H7 (cell line): ENCODE measurements around the gene NME1. TPM values are rescaled to one million over a fixed set of nuclear protein-coding genes. Genes with fewer than 3 reads are reported as not detected.
A peak's percentile ranks its signal among the peaks of the same experiment; 100 is the strongest.
"Not testable (repeated sequence)": the region's sequence is repeated elsewhere in the genome, so short reads cannot be mapped to it uniquely, and the experiment has no call there.

Experiments used
- DNase-seq: peaks from one replicate; pipeline ENCODE4 v3.0.0; 2012
- H3K27me3 ChIP-seq: 2 replicates; pipeline ENCODE4 v1.6.0; 2011; ENCODE audit warnings: mild to moderate bottlenecking, low read length; ENCODE audit not compliant: control insufficient read depth, insufficient read depth
- H3K36me3 ChIP-seq: replicated peaks from 2 replicates; pipeline ENCODE4 v1.5.1; 2011; ENCODE audit warnings: low read length; ENCODE audit not compliant: control insufficient read depth, insufficient read depth
- H3K4me3 ChIP-seq: 2 replicates; pipeline ENCODE4 v1.5.1; 2011; ENCODE audit warnings: low read depth, mild to moderate bottlenecking, control low read depth, low read length, moderate library complexity; ENCODE audit not compliant: insufficient read depth
- total RNA-seq: library from RNA; depleted of rRNA; stranded (reverse); fragments of >200 nt; shearing (Covaris generic); gene quantifications from 2 replicates; pipeline ENCODE4 v1.2.3, GENCODE V29; 2014

The NME1 gene
- total RNA-seq, 1 experiment from 2014 or later: 211 TPM

DNA sequence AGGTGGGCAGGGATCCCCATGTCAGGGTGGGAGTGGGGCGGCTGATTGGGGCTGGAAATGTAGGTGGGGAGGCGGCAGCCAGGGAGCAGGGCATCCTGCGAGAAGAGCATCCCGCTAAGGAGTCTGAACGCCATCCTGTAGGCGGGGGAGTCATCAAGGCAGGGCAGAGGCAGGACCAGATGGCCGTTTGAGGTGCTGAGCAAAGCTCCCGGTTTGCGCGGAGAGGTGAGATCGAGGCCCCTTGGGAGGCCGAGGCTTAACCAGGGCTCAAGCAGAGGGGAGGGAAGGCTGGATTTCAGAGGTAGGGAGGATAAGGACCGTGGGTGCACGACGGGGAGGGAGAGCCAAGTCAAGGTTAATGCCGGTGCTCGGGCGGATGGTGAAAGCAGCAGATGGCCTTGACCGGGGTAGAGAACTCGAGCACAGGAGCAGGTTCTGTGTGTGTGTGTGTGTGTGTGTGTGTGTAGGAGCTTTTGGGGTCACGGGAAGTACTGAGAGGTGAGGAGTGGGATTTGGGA, 12.4 kb downstream of the NME1 start:
- H3K27me3 ChIP-seq: no peaks in the 10 kb centered on the region
- peak overlapping the region; percentile 97 for H3K4me3 ChIP-seq
- H3K36me3 ChIP-seq: peaks cover 26% of the 10 kb centered on the region
- DNase-seq: peak; percentile 74

DNA sequence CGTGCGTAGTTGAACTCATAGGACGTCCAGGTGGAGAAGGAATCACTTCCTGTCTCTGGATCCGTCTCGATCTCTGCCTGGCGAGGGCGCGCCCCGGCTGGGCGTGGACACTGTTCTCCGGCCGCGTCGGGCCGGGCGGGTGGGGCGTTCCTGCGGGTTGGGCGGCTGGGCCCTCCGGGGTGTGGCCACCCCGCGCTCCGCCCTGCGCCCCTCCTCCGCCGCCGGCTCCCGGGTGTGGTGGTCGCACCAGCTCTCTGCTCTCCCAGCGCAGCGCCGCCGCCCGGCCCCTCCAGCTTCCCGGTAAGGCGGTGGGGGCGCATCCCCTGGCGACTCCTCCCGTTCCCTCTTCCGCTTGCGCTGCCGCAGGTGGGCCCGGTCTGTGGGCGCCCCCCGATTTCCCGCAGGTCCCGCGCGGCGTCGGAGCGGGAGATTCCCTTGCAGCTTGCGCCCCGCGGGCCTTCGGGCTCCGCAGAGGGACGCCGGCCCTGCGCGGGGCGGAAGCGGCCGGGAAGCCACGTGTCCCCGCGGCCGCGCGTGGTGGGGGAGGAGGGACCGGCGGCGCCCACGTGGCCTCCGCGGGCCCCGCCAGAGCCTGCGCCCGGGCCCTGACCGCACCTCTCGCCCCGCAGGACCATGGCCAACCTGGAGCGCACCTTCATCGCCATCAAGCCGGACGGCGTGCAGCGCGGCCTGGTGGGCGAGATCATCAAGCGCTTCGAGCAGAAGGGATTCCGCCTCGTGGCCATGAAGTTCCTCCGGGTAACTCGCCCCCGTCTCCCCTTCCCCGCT, 13.0 kb downstream of the NME1 start, which contains the start of gene NME2:
Gene NME2 (plus strand): TSS at position 214 of the 789 bp plus-strand sequence. CDS start 420 bp downstream, at position 634.
- peak within 1 kb of the TSS; percentile 97 for H3K4me3 ChIP-seq
- no peaks in the 10 kb centered on the region for H3K27me3 ChIP-seq
- peaks cover 28% of the 10 kb centered on the region for H3K36me3 ChIP-seq
- DNase-seq: peak; percentile 99

DNA sequence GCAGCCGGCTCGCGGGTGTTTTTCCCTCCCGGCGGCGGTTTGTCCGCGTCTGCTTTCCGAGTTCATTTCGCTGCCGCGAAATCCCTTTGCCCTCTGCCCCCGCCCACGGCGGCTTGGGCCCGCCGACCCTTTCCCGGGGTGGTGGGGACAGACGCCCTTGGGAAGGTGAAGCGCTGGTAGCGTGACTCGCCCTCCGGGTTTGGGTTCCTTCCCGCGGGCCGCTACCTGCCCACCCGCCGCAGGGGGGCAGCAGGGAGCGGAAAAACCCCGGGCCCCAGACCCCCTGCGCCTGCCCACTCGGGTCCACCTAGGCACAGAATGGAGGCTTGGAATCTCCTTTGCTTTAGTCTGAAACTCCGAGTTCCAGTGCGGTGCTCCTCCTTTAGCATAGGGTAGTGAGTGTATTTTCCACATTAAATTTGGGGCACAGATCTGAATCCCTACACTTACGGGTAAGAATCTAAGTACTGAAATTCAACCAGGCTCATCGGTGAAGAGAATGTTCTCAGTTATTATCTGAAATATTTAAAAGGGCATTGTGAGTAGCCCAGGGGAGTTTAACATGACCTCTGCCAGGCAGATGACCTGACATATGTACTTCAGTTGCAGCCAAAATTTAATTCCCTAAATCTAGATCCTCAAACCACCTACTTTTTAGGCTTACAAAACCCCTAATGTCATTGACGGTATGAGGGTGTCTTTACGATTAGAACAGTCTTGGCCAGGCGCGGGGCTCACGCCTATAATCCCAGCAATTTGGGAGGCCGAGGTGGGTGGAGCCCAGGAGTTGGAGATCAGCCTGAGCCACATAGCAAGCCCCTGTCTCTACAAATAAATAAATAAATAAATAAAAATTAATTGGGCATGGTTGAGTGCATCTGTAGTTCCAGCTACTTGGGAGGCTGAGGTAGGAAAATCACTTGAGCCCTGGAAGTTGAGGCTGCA, 13.9 kb downstream of the NME1 start:
- peak; percentile 92 for DNase-seq

DNA sequence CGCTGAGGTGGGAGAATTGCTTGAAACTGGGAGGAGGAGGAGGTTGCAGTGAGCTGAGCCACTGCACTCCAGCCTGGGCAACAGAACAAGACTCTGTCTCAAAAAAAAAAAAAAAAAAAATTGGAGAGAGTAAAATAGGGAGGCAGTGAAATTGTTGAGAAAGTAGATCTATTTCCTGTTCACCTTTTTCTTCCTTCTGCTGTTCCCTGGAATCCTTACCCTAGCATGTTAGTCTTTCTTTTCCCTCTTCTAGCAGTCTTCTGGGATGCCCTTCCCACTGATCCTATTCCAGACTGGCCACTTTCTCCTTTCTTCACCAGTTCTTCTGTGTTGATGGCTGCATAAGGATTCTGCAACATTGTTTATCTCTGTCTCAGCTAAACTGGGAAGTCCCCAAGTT, 16.0 kb downstream of the NME1 start:
- DNase-seq: no peak
- H3K27me3 ChIP-seq: no peaks in the 10 kb centered on the region
- H3K4me3 ChIP-seq: no peak overlapping the region
- H3K36me3 ChIP-seq: peaks cover 22% of the 10 kb centered on the region

More for the DNA sequence above, 13.9 kb downstream of the NME1 start:
- peaks cover 22% of the 10 kb centered on the region for H3K36me3 ChIP-seq
- peak overlapping the region; percentile 97 for H3K4me3 ChIP-seq
- no peaks in the 10 kb centered on the region for H3K27me3 ChIP-seq

DNA sequence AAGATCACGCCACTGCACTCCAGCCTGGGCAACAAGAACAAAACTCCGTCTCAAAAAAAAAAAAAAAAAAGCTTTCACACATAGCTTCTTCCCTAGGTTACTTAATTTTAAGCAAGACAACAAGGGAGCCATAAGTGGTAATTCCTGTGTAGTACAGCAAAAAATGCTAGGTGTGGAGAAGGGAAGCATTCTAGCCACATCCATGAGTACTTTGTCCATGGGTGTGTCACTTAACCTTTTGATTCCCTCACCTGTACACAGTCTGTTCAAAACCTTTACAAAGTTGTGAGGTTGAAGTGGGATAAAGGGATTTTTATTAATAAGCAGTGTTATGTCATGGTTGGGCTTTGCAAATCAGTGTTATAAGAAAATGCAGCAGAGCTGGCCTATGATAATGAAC, 17.4 kb downstream of the NME1 start:
- no peak overlapping the region for H3K4me3 ChIP-seq
- no peak for DNase-seq
- peaks cover 22% of the 10 kb centered on the region for H3K36me3 ChIP-seq
- no peaks in the 10 kb centered on the region for H3K27me3 ChIP-seq

DNA sequence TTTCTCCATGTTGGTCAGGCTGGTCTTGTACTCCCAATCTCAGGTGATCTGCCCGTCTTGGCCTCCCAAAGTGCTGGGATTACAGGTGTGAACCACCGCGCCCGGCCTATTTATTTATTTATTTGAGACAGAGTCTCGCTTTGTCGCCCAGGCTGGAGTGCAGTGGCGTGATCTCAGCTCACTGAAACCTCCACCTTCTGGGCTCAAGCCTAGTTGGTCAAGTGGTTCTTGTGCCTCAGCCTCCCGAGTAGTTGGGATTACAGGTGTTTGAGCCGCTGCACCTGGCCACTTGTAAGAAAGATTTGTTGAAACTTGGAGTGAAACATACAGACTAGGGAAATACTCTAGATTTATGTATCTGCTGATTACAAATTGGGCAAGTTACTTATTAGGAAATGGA, 18.7 kb downstream of the NME1 start:
- not testable (repeated sequence) for H3K27me3 ChIP-seq, H3K4me3 ChIP-seq

DNA sequence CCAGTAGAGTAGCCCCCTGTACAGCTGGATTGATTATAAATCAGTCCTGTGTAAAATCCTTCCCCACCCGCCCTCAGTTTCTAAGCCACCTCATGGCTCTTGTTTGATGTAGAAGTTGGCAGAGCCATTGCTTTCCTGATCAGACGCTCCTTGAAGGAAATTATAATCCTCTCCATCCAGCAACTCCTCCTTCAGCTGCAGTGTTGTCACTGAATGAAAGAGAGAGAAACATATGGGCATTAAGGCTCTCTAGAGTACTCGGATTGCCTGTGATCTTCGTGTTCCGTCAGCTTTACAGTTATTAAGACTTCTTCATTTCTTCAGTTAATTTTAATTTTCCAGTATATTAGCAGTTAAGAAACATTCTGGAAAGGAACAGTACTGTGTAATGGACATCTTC, 27.1 kb downstream of the NME1 start:
- Histone ChIP-seq H3K36me3 (peaks cover 2% of the 10 kb centered on the region), H3K27me3 (no peaks in the 10 kb centered on the region), H3K4me3 (no peak overlapping the region)
- DNase-seq: no peak

More for the DNA sequence above, 18.7 kb downstream of the NME1 start:
- not testable (repeated sequence) for DNase-seq
- peaks cover 22% of the 10 kb centered on the region for H3K36me3 ChIP-seq

DNA sequence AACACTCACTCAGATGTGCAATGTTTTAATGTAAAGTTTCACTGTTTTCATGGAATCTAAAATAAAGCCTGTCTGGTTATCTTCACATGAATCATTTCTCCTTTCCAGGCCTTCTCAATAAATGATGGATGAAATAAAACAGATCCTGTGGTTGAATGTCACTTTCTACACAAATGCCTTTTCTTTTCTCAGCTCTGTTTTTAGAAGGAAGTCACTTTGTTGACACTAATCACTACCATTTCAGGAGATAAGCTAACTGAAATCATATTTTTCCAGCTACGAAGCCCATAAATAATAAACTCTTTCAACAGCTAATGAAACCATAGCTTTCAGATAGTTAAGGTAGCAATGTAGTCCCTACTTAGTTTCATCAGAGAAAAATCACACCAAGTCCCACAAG, 30.8 kb downstream of the NME1 start:
- Histone ChIP-seq H3K36me3 (peaks cover 2% of the 10 kb centered on the region), H3K27me3 (no peaks in the 10 kb centered on the region), H3K4me3 (no peak overlapping the region)

DNA sequence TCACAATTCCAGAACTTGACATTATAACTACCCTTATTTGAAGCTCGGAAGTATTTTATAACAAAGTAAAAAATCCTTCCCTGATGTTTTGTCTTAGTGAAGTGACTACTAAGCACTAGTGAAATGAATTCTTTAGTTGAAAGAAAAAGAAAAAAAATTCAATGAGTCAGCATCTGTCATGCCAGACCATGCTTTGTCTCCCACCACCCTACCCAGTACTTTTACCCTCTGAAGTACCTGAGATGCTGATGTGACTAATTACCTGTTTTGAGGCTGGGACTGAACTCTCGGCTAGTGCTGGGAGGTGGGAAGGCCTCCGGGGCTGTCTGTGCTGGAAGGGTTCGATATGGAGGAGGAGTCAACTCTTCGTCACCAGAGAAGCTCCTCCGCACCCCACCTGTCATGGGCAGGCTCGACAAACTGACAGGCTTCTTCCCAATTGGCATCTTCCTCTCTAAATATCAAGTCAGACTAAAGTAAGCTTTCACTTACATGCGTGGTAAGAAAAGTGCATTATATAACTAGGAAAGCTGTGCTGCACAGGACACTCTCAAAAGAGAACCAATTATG, 32.5 kb downstream of the NME1 start:
- peak; percentile 16 for DNase-seq
- Histone ChIP-seq H3K4me3 (no peak overlapping the region), H3K36me3 (peaks cover 6% of the 10 kb centered on the region), H3K27me3 (no peaks in the 10 kb centered on the region)

More for the DNA sequence above, 30.8 kb downstream of the NME1 start:
- DNase-seq: no peak

DNA sequence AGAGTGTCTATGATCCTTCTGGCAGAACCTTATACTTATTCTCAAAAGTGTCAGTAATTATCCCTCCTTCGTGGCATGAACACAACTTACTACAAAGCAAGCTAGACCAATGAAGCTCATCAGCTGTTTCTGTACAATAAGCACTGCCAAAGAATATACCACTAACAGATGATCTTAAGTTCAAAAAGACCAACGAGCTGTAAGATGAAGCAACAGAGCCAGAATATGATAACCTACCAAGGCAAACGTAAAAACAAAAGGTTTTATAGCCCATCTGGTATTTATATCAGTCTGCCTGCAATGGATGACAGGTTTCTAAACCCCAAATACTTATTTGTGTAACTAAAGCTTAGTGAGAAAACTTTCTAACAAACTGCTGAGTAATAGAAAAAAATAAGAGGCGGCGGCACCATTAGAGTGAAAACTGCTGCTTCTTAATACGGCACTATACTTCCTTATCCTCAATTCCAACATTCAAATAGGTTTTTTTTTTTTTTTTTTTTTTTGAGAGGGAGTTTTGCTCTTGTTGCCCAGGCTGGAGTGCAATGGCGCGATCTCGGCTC, 35.0 kb downstream of the NME1 start:
- DNase-seq: no peak
- H3K4me3 ChIP-seq: no peak overlapping the region
- H3K27me3 ChIP-seq: no peaks in the 10 kb centered on the region
- H3K36me3 ChIP-seq: peaks cover 15% of the 10 kb centered on the region

DNA sequence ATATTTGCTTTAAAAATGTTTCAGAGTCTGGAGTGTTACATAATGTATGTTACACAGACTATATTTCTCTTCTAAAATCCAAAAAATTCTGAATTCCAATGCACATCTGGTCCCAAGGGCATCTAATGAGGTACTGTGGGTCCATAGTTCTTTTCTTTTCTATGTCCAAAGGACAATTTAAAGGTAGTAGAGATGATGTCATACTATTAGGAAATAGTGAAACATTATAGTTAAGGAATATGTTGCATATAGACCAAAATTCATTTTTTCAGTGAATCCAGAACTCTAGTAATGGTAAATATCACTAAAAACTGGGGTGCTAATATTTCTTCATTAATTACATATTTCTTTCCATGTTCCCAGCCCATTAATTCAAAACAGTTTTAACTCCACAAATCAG, 35.8 kb downstream of the NME1 start:
- Histone ChIP-seq H3K27me3 (no peaks in the 10 kb centered on the region), H3K4me3 (no peak overlapping the region), H3K36me3 (peaks cover 15% of the 10 kb centered on the region)
- no peak for DNase-seq

DNA sequence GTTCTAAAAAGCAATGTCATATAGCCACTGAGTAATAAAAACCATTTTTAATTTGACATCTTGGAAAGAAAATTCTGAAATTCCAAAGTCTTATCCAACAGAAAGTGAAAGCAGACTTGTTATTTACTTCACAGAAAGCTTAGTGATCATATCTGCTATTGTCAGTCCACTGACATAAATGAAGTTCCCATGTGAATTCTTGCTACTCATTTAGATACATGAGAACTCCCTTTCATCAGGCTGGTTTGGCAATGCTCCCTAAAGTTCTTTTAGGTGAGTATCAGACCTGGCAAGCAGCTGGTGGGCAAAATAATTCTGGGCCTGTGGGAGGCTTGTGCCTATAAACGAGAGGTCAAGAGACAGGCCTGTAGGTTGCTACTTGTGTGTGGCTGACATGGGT, 36.3 kb downstream of the NME1 start:
- peaks cover 16% of the 10 kb centered on the region for H3K36me3 ChIP-seq

DNA sequence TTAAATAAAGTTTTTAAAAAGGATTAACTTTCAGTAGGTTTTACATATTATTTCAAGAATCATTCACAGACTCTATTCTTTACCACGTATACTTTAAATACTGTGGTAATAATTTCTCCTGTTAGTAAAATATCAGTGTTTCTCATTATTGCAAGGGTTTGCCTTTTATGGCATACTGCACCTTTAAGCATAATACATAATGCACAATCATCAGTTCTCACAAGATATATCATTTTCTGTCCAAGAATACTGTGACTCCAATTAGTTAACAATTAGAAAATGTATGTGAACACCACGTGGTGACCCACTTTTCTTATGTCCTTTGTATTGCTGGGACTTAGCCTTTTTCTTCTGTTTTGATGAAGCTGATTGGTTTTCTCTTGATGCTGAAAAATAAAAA, 38.5 kb downstream of the NME1 start:
- peaks cover 20% of the 10 kb centered on the region for H3K36me3 ChIP-seq

More for the DNA sequence above, 36.3 kb downstream of the NME1 start:
- DNase-seq: no peak
- Histone ChIP-seq H3K27me3 (no peaks in the 10 kb centered on the region), H3K4me3 (no peak overlapping the region)

DNA sequence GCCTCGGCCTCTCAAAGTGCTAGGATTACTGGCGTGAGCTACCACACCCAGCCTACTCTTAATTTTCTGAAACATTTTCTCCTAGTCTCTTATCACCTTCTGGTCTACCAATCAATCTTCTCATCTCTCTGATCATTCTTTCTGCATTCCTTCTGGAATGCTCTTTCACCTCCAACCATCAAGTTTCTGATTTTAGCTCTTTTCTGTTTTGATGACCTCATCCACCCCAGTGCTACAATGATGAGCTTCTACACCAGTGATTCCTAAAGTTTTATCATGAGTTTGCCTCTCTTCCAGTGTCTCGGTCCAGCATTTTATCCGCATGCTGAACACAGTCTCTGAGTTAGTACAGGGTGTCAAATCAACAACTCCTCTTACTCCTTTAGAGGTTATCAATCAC, 44.4 kb downstream of the NME1 start:
- H3K4me3 ChIP-seq: no peak overlapping the region
- no peaks in the 10 kb centered on the region for H3K27me3 ChIP-seq
- peaks cover 25% of the 10 kb centered on the region for H3K36me3 ChIP-seq
- DNase-seq: no peak

More for the DNA sequence above, 38.5 kb downstream of the NME1 start:
- Histone ChIP-seq H3K27me3 (no peaks in the 10 kb centered on the region), H3K4me3 (no peak overlapping the region)
- DNase-seq: no peak
